ENCODE results near the gene OSBPL7. TPM values are rescaled to one million over a fixed set of nuclear protein-coding genes. Genes with fewer than 3 reads are reported as not detected.

Gene OSBPL7
- total RNA-seq, 2 donors from 2014 or later = 52.4 to 59.6 TPM

DNA sequence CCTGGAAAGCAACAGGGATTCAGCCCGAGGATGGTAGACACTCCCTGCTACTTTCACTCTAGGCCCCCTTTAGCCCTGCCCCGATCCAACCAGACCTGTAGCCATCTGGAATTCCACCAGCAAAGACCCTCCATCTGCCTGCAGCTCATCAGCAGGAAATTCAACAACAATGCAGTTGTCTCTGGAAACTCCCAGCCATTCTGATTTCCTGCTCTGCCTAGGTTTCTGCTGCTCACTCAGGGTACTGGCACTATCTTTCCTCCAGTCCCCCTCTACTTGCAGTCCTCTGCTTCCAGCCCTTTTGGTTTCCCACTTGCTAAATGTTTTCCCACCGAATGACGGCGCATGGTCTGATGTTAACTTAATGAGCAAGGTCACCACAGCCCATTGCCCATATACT is 32.0 kb upstream of the OSBPL7 start:
- H3K9me3 ChIP-seq (ENCODE audit: control insufficient read depth, low read length, poor library complexity, severe bottlenecking) = no peaks in the 10 kb centered on the region
- Mint-ChIP-seq H3K4me3 (no peak overlapping the region), H3K36me3 (ENCODE audit: low read depth) (peaks cover 3% of the 10 kb centered on the region), H3K27ac (no peak overlapping the region), H3K4me1 (peaks cover 28% of the 10 kb centered on the region), H3K27me3 (peaks cover 84% of the 10 kb centered on the region)
- DNase-seq (no peak), ATAC-seq (no peak)

GRCh38 chr17:47852113-47852949 is 30.7 kb upstream of the OSBPL7 start:
- no peak for ATAC-seq
- H3K4me1 Mint-ChIP-seq = peaks cover 28% of the 10 kb centered on the region
- no peaks in the 10 kb centered on the region for H3K9me3 ChIP-seq (ENCODE audit: control insufficient read depth, low read length, poor library complexity, severe bottlenecking)
- DNase-seq = no peak
- H3K4me3 Mint-ChIP-seq = peak overlapping the region; percentile 84
- no peak overlapping the region for H3K27ac Mint-ChIP-seq
- peaks cover 3% of the 10 kb centered on the region for H3K36me3 Mint-ChIP-seq (ENCODE audit: low read depth)
- peaks cover 79% of the 10 kb centered on the region for H3K27me3 Mint-ChIP-seq

DNA sequence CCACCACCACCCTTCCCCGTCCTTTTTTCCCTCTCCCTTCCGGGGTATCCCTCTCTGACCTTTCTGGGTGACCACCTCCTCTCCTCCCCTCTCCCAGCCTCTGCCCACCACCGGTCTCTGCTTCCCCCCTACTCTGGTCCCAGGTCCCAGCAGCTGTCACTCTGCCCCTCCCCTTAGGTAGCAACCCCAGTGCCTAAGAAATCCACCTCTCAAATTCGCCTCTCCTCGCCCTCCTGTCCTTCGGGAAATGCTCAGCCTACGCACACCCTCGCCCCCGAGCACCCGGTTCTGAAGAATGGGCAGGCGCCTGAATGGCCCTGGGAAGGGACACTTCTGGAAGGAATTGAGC is 30.1 kb upstream of the OSBPL7 start:
- Mint-ChIP-seq H3K27me3 (peaks cover 81% of the 10 kb centered on the region), H3K4me3 (peak overlapping the region; percentile 84), H3K36me3 (ENCODE audit: low read depth) (peaks cover 3% of the 10 kb centered on the region), H3K4me1 (peaks cover 32% of the 10 kb centered on the region), H3K27ac (no peak overlapping the region)
- H3K9me3 ChIP-seq (ENCODE audit: control insufficient read depth, low read length, poor library complexity, severe bottlenecking) = no peaks in the 10 kb centered on the region
- DNase-seq = no peak
- ATAC-seq = no peak

DNA sequence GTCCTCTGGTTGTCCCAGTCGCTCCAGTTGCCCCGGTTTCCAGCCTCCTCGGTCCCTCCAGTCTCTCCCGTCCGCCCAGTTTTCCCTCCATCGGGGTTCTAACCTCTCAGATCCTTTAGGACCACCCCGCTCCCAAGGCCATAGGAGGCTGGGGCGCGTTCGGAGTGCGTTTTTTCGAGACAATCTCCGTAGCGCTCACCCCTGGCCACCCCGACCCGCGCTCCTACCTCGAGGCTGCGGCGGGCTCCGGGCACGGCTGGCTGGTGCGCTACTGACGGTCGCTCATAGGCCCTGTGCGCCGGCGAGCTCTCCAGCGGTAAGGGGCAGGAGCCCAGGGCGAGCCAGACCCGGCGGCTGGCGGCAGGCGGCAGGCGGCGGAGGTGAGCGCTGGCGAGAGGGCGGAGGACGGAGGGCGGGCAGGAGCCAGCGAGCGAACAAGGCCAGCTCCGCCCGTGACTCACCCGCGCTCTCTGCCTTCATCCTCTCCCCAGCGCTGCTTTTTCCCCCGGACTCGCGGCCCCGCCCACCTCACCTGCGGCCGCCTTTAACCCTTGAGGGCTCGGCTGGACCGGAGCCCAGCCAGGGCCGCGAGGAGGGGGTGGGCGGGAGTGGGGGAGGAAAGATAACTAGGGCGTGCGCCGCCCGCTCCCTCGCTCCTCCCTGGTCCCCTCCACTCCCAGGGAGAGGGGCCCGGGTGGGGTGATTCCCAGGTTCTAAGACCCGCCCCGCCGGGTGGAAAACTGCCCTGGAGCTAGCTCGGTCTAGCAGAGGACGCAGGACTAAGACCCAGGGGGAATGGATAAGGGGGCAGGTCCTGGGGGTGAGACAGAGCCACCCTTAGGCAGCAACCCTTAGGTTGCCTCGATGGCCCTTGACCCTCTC is 29.3 kb upstream of the OSBPL7 start, which contains the start of gene SP6:
Gene SP6 (minus strand): TSS at position 472 of the 882 bp plus-strand sequence. CDS start 2,734 bp downstream, outside the sequence.
- peaks cover 32% of the 10 kb centered on the region for H3K4me1 Mint-ChIP-seq
- H3K27ac Mint-ChIP-seq = no peak within 1 kb of the TSS
- H3K9me3 ChIP-seq (ENCODE audit: control insufficient read depth, low read length, poor library complexity, severe bottlenecking) = no peaks in the 10 kb centered on the region
- peak; percentile 31 to 41 (median 41) for DNase-seq
- peaks cover 3% of the 10 kb centered on the region for H3K36me3 Mint-ChIP-seq (ENCODE audit: low read depth)
- H3K4me3 Mint-ChIP-seq = peak within 1 kb of the TSS; percentile 84
- H3K27me3 Mint-ChIP-seq = peaks cover 81% of the 10 kb centered on the region
- ATAC-seq = peak; percentile 84

- H3K4me3 Mint-ChIP-seq = peak overlapping the region; percentile 76
- no peak overlapping the region for H3K27ac Mint-ChIP-seq
- H3K36me3 Mint-ChIP-seq (ENCODE audit: low read depth) = peaks cover 1% of the 10 kb centered on the region
- DNase-seq (no peak), ATAC-seq (no peak)
- peaks cover 81% of the 10 kb centered on the region for H3K27me3 Mint-ChIP-seq
- peaks cover 32% of the 10 kb centered on the region for H3K4me1 Mint-ChIP-seq
- H3K9me3 ChIP-seq (ENCODE audit: control insufficient read depth, low read length, poor library complexity, severe bottlenecking) = no peaks in the 10 kb centered on the region
These were observed 28.7 kb upstream of the OSBPL7 start for GRCh38 chr17:47850373-47850691.

- no peak overlapping the region for H3K27ac Mint-ChIP-seq
- H3K27me3 Mint-ChIP-seq = peaks cover 73% of the 10 kb centered on the region
- H3K9me3 ChIP-seq (ENCODE audit: control insufficient read depth, low read length, poor library complexity, severe bottlenecking) = no peaks in the 10 kb centered on the region
- no peak overlapping the region for H3K4me3 Mint-ChIP-seq
- no peak for DNase-seq
- no peaks in the 10 kb centered on the region for H3K36me3 Mint-ChIP-seq (ENCODE audit: low read depth)
- ATAC-seq = no peak
- H3K4me1 Mint-ChIP-seq = peaks cover 24% of the 10 kb centered on the region
These were observed 26.6 kb upstream of the OSBPL7 start for GRCh38 chr17:47848198-47848513.

DNA sequence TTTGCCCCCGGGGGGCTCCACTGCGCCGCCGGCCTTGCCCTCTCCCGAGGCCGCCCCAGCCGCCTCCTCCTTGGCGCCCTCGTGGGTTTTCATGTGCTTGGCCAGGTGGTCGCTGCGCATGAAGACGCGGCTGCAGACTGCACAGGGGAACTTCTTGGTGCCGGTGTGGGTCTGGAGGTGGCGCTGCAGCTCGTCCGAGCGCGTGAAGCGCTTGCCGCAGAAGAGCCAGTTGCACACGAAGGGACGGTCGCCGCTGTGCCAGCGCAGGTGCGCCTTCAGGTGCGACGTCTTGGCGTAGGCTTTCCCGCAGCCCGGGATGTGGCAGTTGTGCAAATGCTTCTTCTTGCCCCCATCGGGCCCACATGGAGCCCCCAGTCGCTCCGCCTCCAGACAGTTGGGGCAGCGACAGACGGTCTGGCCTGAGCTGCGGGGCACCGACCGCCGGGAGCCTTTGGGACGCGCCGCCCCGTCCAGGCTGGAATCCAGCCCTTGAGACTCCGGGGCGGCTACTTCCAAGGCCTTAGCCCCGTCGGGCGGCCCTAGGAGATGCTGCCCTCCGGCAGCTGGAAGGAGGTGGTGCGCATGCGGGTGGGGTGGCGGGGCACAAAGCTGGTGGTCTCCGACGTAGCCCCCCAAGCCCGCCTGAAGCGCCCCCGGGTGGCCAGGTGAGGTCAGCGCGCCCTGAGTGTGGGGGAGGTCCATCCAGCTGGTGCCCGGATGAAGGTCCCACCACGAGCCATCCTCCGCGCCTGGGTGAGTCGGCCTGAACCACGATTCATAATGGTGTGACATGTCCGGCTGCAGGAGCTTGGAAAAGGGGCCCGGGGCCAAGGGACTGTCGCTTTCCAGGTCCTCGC is 26.0 kb upstream of the OSBPL7 start:
- peak; percentile 42 for ATAC-seq
- Mint-ChIP-seq H3K4me1 (peaks cover 28% of the 10 kb centered on the region), H3K27me3 (peaks cover 67% of the 10 kb centered on the region), H3K4me3 (no peak overlapping the region), H3K27ac (no peak overlapping the region), H3K36me3 (ENCODE audit: low read depth) (no peaks in the 10 kb centered on the region)
- DNase-seq = no peak
- no peaks in the 10 kb centered on the region for H3K9me3 ChIP-seq (ENCODE audit: control insufficient read depth, low read length, poor library complexity, severe bottlenecking)

- H3K4me1 Mint-ChIP-seq = peaks cover 20% of the 10 kb centered on the region
- no peaks in the 10 kb centered on the region for H3K9me3 ChIP-seq (ENCODE audit: control insufficient read depth, low read length, poor library complexity, severe bottlenecking)
- no peak for DNase-seq
- no peak for ATAC-seq
- H3K27ac Mint-ChIP-seq = no peak overlapping the region
- H3K27me3 Mint-ChIP-seq = peaks cover 59% of the 10 kb centered on the region
- H3K4me3 Mint-ChIP-seq = peak overlapping the region; percentile 59
- no peaks in the 10 kb centered on the region for H3K36me3 Mint-ChIP-seq (ENCODE audit: low read depth)
These were observed 25.2 kb upstream of the OSBPL7 start for GRCh38 chr17:47846716-47847340.

DNA sequence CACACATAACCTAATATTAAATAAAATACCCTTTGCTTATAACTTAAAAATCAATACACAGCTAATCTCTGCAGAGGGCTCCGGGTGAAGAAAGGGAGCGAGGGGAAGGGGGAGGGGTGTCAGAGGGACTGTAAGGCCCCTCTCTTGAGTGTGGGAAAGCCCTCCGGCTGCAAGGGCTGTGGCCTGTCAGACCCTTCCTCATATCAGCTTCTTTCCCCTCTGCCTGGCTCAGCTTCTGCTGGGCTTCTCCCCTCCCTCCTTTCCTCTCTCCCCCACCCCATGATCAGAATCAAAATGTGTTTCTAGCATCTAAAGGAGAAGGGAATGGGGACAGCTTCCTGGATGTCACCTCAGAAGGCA is 24.1 kb upstream of the OSBPL7 start:
- Mint-ChIP-seq H3K27ac (no peak overlapping the region), H3K4me1 (peaks cover 23% of the 10 kb centered on the region), H3K4me3 (peak overlapping the region; percentile 21), H3K27me3 (peaks cover 56% of the 10 kb centered on the region), H3K36me3 (ENCODE audit: low read depth) (no peaks in the 10 kb centered on the region)
- no peaks in the 10 kb centered on the region for H3K9me3 ChIP-seq (ENCODE audit: control insufficient read depth, low read length, poor library complexity, severe bottlenecking)
- DNase-seq (no peak), ATAC-seq (no peak)

DNA sequence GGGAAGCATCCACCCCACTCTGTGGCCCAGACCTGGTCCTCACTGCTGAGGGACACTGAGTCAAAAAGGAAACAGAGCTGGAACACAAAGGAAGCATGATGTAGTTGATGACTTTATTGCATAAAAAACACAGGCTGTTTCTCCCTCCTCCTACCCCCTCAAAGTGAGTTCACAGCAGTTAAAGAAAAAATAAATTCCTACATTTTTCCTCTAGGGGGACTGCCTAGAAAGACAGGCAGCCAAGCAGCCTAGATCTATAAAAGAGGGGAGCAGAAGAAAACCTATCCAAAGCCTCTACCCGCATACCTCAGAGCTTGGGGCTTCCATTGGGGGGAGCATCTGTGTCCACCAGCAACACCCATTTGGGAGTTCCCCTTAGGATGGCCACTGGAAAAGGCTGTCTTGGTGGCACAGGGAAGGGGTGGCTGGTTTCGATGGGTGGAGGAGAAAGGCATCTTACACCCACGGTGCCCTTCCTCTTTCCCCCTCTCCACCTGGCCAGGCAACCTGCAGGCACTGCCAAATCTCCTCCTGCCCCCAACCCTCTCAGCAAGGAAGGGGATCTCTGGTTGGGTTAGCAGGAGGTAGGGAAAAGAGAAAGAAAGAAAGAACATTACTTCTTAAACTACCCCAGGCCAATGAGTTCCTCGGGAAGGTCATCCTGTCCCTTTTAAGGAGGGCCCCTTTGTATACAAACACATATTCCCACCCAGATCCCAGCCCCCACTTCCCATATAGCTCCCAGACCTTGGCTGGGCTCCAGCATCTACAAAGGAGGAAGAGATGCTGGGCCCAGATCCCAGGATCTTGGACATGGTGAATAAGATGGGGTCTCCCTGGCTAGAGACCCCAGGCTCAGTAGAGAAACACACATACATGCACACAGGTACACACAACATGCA is 23.5 kb upstream of the OSBPL7 start:
- Mint-ChIP-seq H3K4me1 (peaks cover 23% of the 10 kb centered on the region), H3K36me3 (ENCODE audit: low read depth) (no peaks in the 10 kb centered on the region), H3K27me3 (peaks cover 49% of the 10 kb centered on the region), H3K27ac (no peak overlapping the region), H3K4me3 (no peak overlapping the region)
- no peaks in the 10 kb centered on the region for H3K9me3 ChIP-seq (ENCODE audit: control insufficient read depth, low read length, poor library complexity, severe bottlenecking)
- ATAC-seq (no peak), DNase-seq (no peak)

GRCh38 chr17:47844227-47844626 is 22.6 kb upstream of the OSBPL7 start:
- no peak overlapping the region for H3K27ac Mint-ChIP-seq
- no peaks in the 10 kb centered on the region for H3K9me3 ChIP-seq (ENCODE audit: control insufficient read depth, low read length, poor library complexity, severe bottlenecking)
- peaks cover 41% of the 10 kb centered on the region for H3K27me3 Mint-ChIP-seq
- DNase-seq = no peak
- H3K4me3 Mint-ChIP-seq = no peak overlapping the region
- peaks cover 22% of the 10 kb centered on the region for H3K4me1 Mint-ChIP-seq
- no peaks in the 10 kb centered on the region for H3K36me3 Mint-ChIP-seq (ENCODE audit: low read depth)
- no peak for ATAC-seq

GRCh38 chr17:47843391-47843730 is 21.8 kb upstream of the OSBPL7 start:
- no peak for DNase-seq
- H3K4me1 Mint-ChIP-seq = peaks cover 20% of the 10 kb centered on the region
- peaks cover 34% of the 10 kb centered on the region for H3K27me3 Mint-ChIP-seq
- no peak overlapping the region for H3K4me3 Mint-ChIP-seq
- H3K36me3 Mint-ChIP-seq (ENCODE audit: low read depth) = no peaks in the 10 kb centered on the region
- no peaks in the 10 kb centered on the region for H3K9me3 ChIP-seq (ENCODE audit: control insufficient read depth, low read length, poor library complexity, severe bottlenecking)
- no peak for ATAC-seq
- H3K27ac Mint-ChIP-seq = no peak overlapping the region
